Activated CD4-positive, alpha-beta T cell treated with anti-CD3 and anti-CD28 coated beads for 4 hours (primary cell): Measurements from ENCODE around the gene CERS2.

Experiments
- DNase-seq, 2 donors: peaks; one replicate each; pipeline ENCODE4 v3.0.0-alpha.2; 2020

Gene CERS2

GRCh38 chr1:150997126-150997872 is 22.7 kb upstream of the CERS2 start:
- DNase-seq, result no peak

- peak in 1 of 2 donors; percentile 33 for DNase-seq
Measured at GRCh38 chr1:150995896-150996295, 21.3 kb upstream of the CERS2 start.

- DNase-seq, result no peak
Measured at GRCh38 chr1:150995460-150995859, 20.8 kb upstream of the CERS2 start.

- no peak for DNase-seq
Measured at GRCh38 chr1:150994248-150994647, 19.6 kb upstream of the CERS2 start.

- DNase-seq, result no peak
Measured at GRCh38 chr1:150992626-150993025, 18.0 kb upstream of the CERS2 start.

- DNase-seq, result no peak
Measured at GRCh38 chr1:150987924-150988323, 13.3 kb upstream of the CERS2 start.

- no peak for DNase-seq
Measured at GRCh38 chr1:150985179-150985825, 10.7 kb upstream of the CERS2 start.

- no peak for DNase-seq
Measured at GRCh38 chr1:150981805-150982712, 7.4 kb upstream of the CERS2 start, which contains the start of gene ANXA9. Gene ANXA9, plus strand, starts transcription at chr1:150982292. Its CDS starts 814 bp downstream, at chr1:150983106.

GRCh38 chr1:150981177-150981804 is 6.7 kb upstream of the CERS2 start:
- DNase-seq, result no peak

GRCh38 chr1:150979092-150980056 is 4.7 kb upstream of the CERS2 start:
- peak; percentile 85 to 92 for DNase-seq

GRCh38 chr1:150976879-150977694 is 2.5 kb upstream of the CERS2 start:
- peak; percentile 65 to 72 for DNase-seq

- DNase-seq, result no peak
Measured at GRCh38 chr1:150976401-150976821, 1.8 kb upstream of the CERS2 start.

GRCh38 chr1:150973836-150974579 is 627 bp downstream of the CERS2 start:
- peak; percentile 33 to 48 for DNase-seq

GRCh38 chr1:150973258-150973835 is 1.3 kb downstream of the CERS2 start:
- peak in 1 of 2 donors; percentile 20 for DNase-seq

- DNase-seq, result no peak
Measured at GRCh38 chr1:150972417-150972940, 2.2 kb downstream of the CERS2 start.

- DNase-seq, result no peak
Measured at GRCh38 chr1:150971583-150972416, 2.8 kb downstream of the CERS2 start.

GRCh38 chr1:150970808-150971582 is 3.6 kb downstream of the CERS2 start:
- no peak for DNase-seq
